K562 (cell line): ENCODE measurements around the gene SIM2.

Source experiments
- BACH1 ChIP-seq: fragments of 200-800 bp; sonication (Bioruptor generic); IDR thresholded peaks from 2 replicates; pipeline ENCODE4 v1.6.1; 2016; ENCODE audit warnings: missing genetic modification characterization, missing compliant biosample characterization
- CTCF ChIP-seq, 3 experiments: IDR thresholded peaks in 2 of 3; conservative IDR thresholded peaks in 1 of 3; 2 replicates each; pipeline ENCODE4 v1.5.1; 2011 to 2012; ENCODE audit warnings: low read length in 3 of 3, mild to moderate bottlenecking in 3 of 3, control low read depth in 2 of 3, improper control_type of control experiment in 1 of 3, inconsistent platforms in 1 of 3, low read depth in 1 of 3, mixed read lengths in 1 of 3, moderate library complexity in 1 of 3; ENCODE audit not compliant: insufficient read depth in 2 of 3
- DLX4 ChIP-seq: fragments of 250-450 bp; sonication (Bioruptor Pico); IDR thresholded peaks from 2 replicates; pipeline ENCODE4 v1.6.1; 2021; ENCODE audit warnings: mild to moderate bottlenecking
- E2F3 ChIP-seq: fragments of 250-450 bp; sonication (Bioruptor Pico); IDR thresholded peaks from 2 replicates; pipeline ENCODE4 v1.4.0; 2020; ENCODE audit warnings: mild to moderate bottlenecking
- MAFK ChIP-seq: IDR thresholded peaks from 2 replicates; pipeline ENCODE4 v1.6.1; 2011; ENCODE audit warnings: low read length, improper control_type of control experiment
- MXI1 ChIP-seq: IDR thresholded peaks from 2 replicates; pipeline ENCODE4 v1.6.1; 2011; ENCODE audit warnings: low read depth, mild to moderate bottlenecking, improper control_type of control experiment, low read length
- MYC ChIP-seq, 2 experiments: fragments of 250-450 bp in 1 of 2; sonication (Bioruptor Pico) in 1 of 2; IDR thresholded peaks; 2 replicates each; pipeline versions ENCODE4 v1.5.1 to v1.6.1; 2012 to 2021; ENCODE audit warnings: low read depth in 2 of 2, borderline replicate concordance in 1 of 2, improper control_type of control experiment in 1 of 2, low read length in 1 of 2, mild to moderate bottlenecking in 1 of 2, moderate library complexity in 1 of 2
- POLR2A ChIP-seq: fragments of 450-650 bp; conservative IDR thresholded peaks from 2 replicates; pipeline ENCODE4 v1.6.1; 2016
- PTBP1 ChIP-seq: fragments of 200-400 bp; formaldehyde crosslinking; IDR thresholded peaks from 2 replicates; pipeline ENCODE4 v1.6.1; 2017; ENCODE audit warnings: low read depth, low read length
- SMAD1 ChIP-seq: fragments of 150-350 bp; IDR thresholded peaks from 2 replicates; pipeline ENCODE4 v1.6.1; 2014; ENCODE audit warnings: low read length, low read depth; ENCODE audit not compliant: partially characterized antibody
- ZBTB9 ChIP-seq: fragments of 450-650 bp; formaldehyde crosslinking; IDR thresholded peaks from 2 replicates; pipeline ENCODE4 v1.4.0; 2020; ENCODE audit warnings: mild to moderate bottlenecking, moderate library complexity
- ZNF384 ChIP-seq: IDR thresholded peaks from 2 replicates; pipeline ENCODE4 v1.6.1; 2012; ENCODE audit warnings: low read depth, low read length, improper control_type of control experiment

GRCh38 chr21:36722370-36723368 lies 23.8 kb downstream of the SIM2 start:
- no peak for TF ChIP-seq ZBTB9 (CRISPR knock-in tag)
- no peak for TF ChIP-seq E2F3
- no peak for TF ChIP-seq MAFK
- no peak for TF ChIP-seq SMAD1
- TF ChIP-seq MXI1, result no peak
- no peak for TF ChIP-seq MYC (IDR thresholded peaks at IDR 0.05; ENCODE audit: low read depth, low read length)
- no peak for TF ChIP-seq MYC (CRISPR knock-in tag; IDR thresholded peaks at IDR 0.05; ENCODE audit: borderline replicate concordance, low read depth)
- no peak for TF ChIP-seq POLR2A
- no peak for TF ChIP-seq ZNF384
- TF ChIP-seq PTBP1, result no peak
- TF ChIP-seq CTCF (IDR thresholded peaks at IDR 0.05 in 2 of 3, conservative IDR thresholded peaks at IDR 0.05 in 1 of 3; ENCODE audit: insufficient read depth in 2 of 3, low read depth in 1 of 3, low read length in 3 of 3), result no peak
- TF ChIP-seq BACH1 (tag), result no peak
- no peak for TF ChIP-seq DLX4 (CRISPR knock-in tag)
